Esophagus squamous epithelium (tissue), 5 donors: ENCODE results near the gene LRP1. TPM values are rescaled to one million over a fixed set of nuclear protein-coding genes. Genes with fewer than 3 reads are reported as not detected.

Source experiments
- DNase-seq: peaks from one replicate; lab custom pipeline; 2025; lab: John Stamatoyannopoulos, UW
- H3K27ac ChIP-seq, 4 donors: fragments of 200-600 bp; sonication (generic); one replicate each; pipeline ENCODE4 v1.5.1; 2016 to 2019; ENCODE audit warnings: mild to moderate bottlenecking in 1 of 4
- H3K27me3 ChIP-seq, 4 donors: fragments of 200-600 bp; sonication (generic); 1 replicate in 3 of 4; 2 replicates in 1 of 4; pipeline versions ENCODE4 v1.5.1 to v1.6.0; 2017 to 2021; ENCODE audit warnings: antibody characterized with exemption in 1 of 4
- H3K36me3 ChIP-seq, 3 donors: fragments of 200-600 bp; sonication (generic); one replicate each; pipeline ENCODE4 v1.5.1; 2016 to 2019
- H3K4me1 ChIP-seq, 3 donors: fragments of 200-600 bp; sonication (generic); one replicate each; pipeline ENCODE4 v1.5.1; 2017 to 2019
- H3K4me3 ChIP-seq, 4 donors: fragments of 200-600 bp; sonication (generic); 1 replicate in 3 of 4; 2 replicates in 1 of 4; pipeline ENCODE4 v1.5.1; 2016 to 2019; ENCODE audit warnings: mild to moderate bottlenecking in 2 of 4, moderate library complexity in 1 of 4
- H3K9me3 ChIP-seq, 3 donors: fragments of 200-600 bp; sonication (generic); one replicate each; pipeline ENCODE4 v1.5.1; 2016 to 2019
- CTCF ChIP-seq, 6 experiments: fragments of 450-650 bp in 4 of 6; fragments of 200-600 bp in 2 of 6; sonication (generic) in 2 of 6; IDR thresholded peaks; one replicate each; pipeline ENCODE4 v1.5.1; 2016 to 2019; ENCODE audit warnings: antibody characterized with exemption in 6 of 6, mild to moderate bottlenecking in 4 of 6, moderate library complexity in 4 of 6
- POLR2A ChIP-seq, 4 donors: fragments of 450-650 bp; IDR thresholded peaks; one replicate each; pipeline ENCODE4 v1.6.1; 2017; ENCODE audit warnings: antibody characterized with exemption in 4 of 4, mild to moderate bottlenecking in 4 of 4, moderate library complexity in 3 of 4
- WGBS, 2 donors: methylation state at CpG; one replicate each; pipeline ENCODE4 v1.1.5; 2018; 5-methylcytosine and 5-hydroxymethylcytosine counted together
- intact Hi-C: fragments of 100-400 bp; cut with DNase I; formaldehyde crosslinking; loops from one replicate; pipeline ENCODE4 v1.15.0; 2022
- total RNA-seq, 4 donors: library from RNA; depleted of rRNA; stranded (reverse); fragments of >200 nt; gene quantifications; one replicate each; pipeline ENCODE4 v1.1.0, GENCODE V29; 2016
- donor health status: DM: yes; HTN: yes; CAD: no.

The LRP1 gene
- total RNA-seq, 4 donors from 2014 or later, result 60.8 to 147 (median 81.9) TPM

GRCh38 chr12:57088354-57089270 is 39.7 kb upstream of the LRP1 start, which contains the start of gene NAB2:
NAB2 (plus strand) TSS chr12:57089114; CDS start chr12:57089272, 158 bp downstream.
- Histone ChIP-seq H3K27me3 (no peaks in the 10 kb centered on the region), H3K36me3 (peaks cover 3 to 27% (median 18%) of the 10 kb centered on the region in 3 donors), H3K4me1 (peaks cover 39 to 77% (median 40%) of the 10 kb centered on the region in 3 donors), H3K9me3 (no peaks in the 10 kb centered on the region), H3K4me3 (peak within 1 kb of the TSS; percentile 85 to 93 (median 86)), H3K27ac (peak within 1 kb of the TSS; percentile 88 to 100 (median 98))
- TF ChIP-seq POLR2A (IDR thresholded peaks at IDR 0.05) (peak in 2 of 4 donors; percentile 74 to 87), CTCF (IDR thresholded peaks at IDR 0.05) (peak in 1 of 6 experiments; percentile 8)
- intact Hi-C loops, result no loop called here
- 0% methylated on average over 13 of the region's 91 CpGs; no CpG with 5 or more reads in 1 of the 2 donors for WGBS, 2 donors
- DNase-seq, result peak; percentile 79

- Histone ChIP-seq H3K4me1 (peaks cover 48 to 86% (median 50%) of the 10 kb centered on the region in 3 donors), H3K36me3 (peaks cover 3 to 33% (median 18%) of the 10 kb centered on the region in 3 donors), H3K4me3 (peak overlapping the region; percentile 85 to 93 (median 86)), H3K27me3 (no peaks in the 10 kb centered on the region), H3K27ac (peak overlapping the region; percentile 88 to 100 (median 98)), H3K9me3 (no peaks in the 10 kb centered on the region)
- intact Hi-C loops, result no loop called here
- 0 to 1% methylated on average over 16 to 25 of the region's 45 CpGs for WGBS, 2 donors
- no peak for DNase-seq
- TF ChIP-seq CTCF (IDR thresholded peaks at IDR 0.05), result no peak
- TF ChIP-seq POLR2A (IDR thresholded peaks at IDR 0.05), result peak in 2 of 4 donors; percentile 42 to 58
Measured at GRCh38 chr12:57089271-57090245, 38.7 kb upstream of the LRP1 start.

DNA sequence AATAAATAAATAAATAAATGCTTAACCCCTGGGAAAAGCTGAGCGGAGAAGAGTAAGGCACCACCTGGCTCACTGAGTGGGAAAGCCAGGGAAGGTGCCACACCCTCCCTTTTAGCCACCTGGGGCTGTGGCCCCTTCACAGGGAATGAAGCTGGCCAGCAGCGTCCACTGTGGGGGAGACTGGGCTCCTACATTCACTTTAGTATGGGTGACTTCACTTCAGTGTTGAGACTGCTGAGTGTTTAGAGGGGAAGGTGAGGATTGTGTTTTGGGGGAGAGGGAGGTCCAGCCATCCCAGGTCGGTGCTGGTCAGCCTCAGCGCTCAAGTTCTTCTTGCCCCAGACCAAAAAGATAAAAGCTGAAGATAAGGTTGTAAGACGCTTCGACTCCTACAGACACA is 37.8 kb upstream of the LRP1 start:
- TF ChIP-seq POLR2A (IDR thresholded peaks at IDR 0.05) (no peak), CTCF (IDR thresholded peaks at IDR 0.05) (no peak)
- Histone ChIP-seq H3K9me3 (no peaks in the 10 kb centered on the region), H3K36me3 (peaks cover 3 to 42% (median 20%) of the 10 kb centered on the region in 3 donors), H3K27me3 (no peaks in the 10 kb centered on the region), H3K4me1 (peaks cover 58 to 89% (median 59%) of the 10 kb centered on the region in 3 donors), H3K27ac (peak overlapping the region; percentile 88 to 100 (median 98)), H3K4me3 (peak overlapping the region; percentile 85 to 93 (median 86))
- intact Hi-C loops, result no loop called here
- WGBS, 2 donors, result 34 to 37% methylated on average over 3 to 6 of the region's 6 CpGs
- DNase-seq, result no peak

- WGBS, 2 donors, result 34 to 63% methylated on average over 8 to 13 of the region's 22 CpGs
- Histone ChIP-seq H3K27me3 (no peaks in the 10 kb centered on the region), H3K36me3 (peaks cover 3 to 48% (median 23%) of the 10 kb centered on the region in 3 donors), H3K9me3 (no peaks in the 10 kb centered on the region), H3K4me3 (peak overlapping the region; percentile 85 to 93 (median 86)), H3K4me1 (peaks cover 54 to 89% (median 61%) of the 10 kb centered on the region in 3 donors), H3K27ac (peak overlapping the region; percentile 88 to 100 (median 98))
- no peak for DNase-seq
- intact Hi-C loops, result no loop called here
- peak in 1 of 6 experiments; percentile 5 for TF ChIP-seq CTCF (IDR thresholded peaks at IDR 0.05)
- no peak for TF ChIP-seq POLR2A (IDR thresholded peaks at IDR 0.05)
Measured at GRCh38 chr12:57090924-57091637, 37.2 kb upstream of the LRP1 start.
